OCI-LY7 (cell line): ENCODE data around the gene KLHL22.

ENCODE experiments used
- CTCF ChIP-seq: fragments of 200-600 bp; sonication (generic); conservative IDR thresholded peaks from 2 replicates; pipeline ENCODE4 v1.5.1; 2014; ENCODE audit warnings: mild to moderate bottlenecking, antibody characterized with exemption, low read length, moderate library complexity, mixed read lengths
- EZH2phosphoT487 ChIP-seq: fragments of 200-600 bp; sonication (generic); IDR thresholded peaks from 2 replicates; pipeline ENCODE4 v1.6.1; 2018; ENCODE audit warnings: low read depth, borderline replicate concordance, mild to moderate bottlenecking, mixed run types, antibody characterized with exemption, low read length, moderate library complexity, mixed read lengths

GRCh38 chr22:20483771-20484170 is 11.8 kb downstream of the KLHL22 start:
- no peak for TF ChIP-seq CTCF
- TF ChIP-seq EZH2phosphoT487, result no peak
